HG03439 (cell line): ENCODE data around the gene BAX.

ENCODE experiments used
- ATAC-seq: cut with Tn5 transposase; IDR thresholded peaks from one replicate; pipeline ENCODE4 v1.9.1; 2021; ENCODE audit warnings: mild to moderate bottlenecking, moderate library complexity; ENCODE audit not compliant: unreplicated experiment

The BAX gene

GRCh38 chr19:48977061-48977460 lies 22.4 kb downstream of the BAX start:
- ATAC-seq = no peak

GRCh38 chr19:48982280-48982679 lies 27.6 kb downstream of the BAX start:
- ATAC-seq = no peak

- ATAC-seq = no peak
These were observed 31.0 kb downstream of the BAX start for GRCh38 chr19:48985711-48986110.

- ATAC-seq = no peak
These were observed 31.5 kb downstream of the BAX start for GRCh38 chr19:48986211-48986610.

GRCh38 chr19:48987323-48987722 lies 32.6 kb downstream of the BAX start:
- ATAC-seq = no peak

- ATAC-seq = no peak
These were observed 33.6 kb downstream of the BAX start for GRCh38 chr19:48988286-48988685.

- no peak for ATAC-seq
These were observed 34.2 kb downstream of the BAX start for GRCh38 chr19:48988860-48989259.

GRCh38 chr19:48989701-48990291 lies 35.1 kb downstream of the BAX start:
- no peak for ATAC-seq

- no peak for ATAC-seq
These were observed 35.7 kb downstream of the BAX start for GRCh38 chr19:48990400-48990799.

- no peak for ATAC-seq
These were observed 36.4 kb downstream of the BAX start for GRCh38 chr19:48991011-48991609.

GRCh38 chr19:48991873-48992580 lies 37.4 kb downstream of the BAX start:
- no peak for ATAC-seq

GRCh38 chr19:48992581-48993174 lies 38.0 kb downstream of the BAX start:
- ATAC-seq = peak; percentile 2

- ATAC-seq = peak; percentile 87
These were observed 38.7 kb downstream of the BAX start, which contains the start of the genes GYS1 and RUVBL2 for GRCh38 chr19:48993175-48994034. Gene GYS1 (minus strand): TSS chr19:48993309. CDS start chr19:48993112, 197 bp downstream. Gene RUVBL2 (plus strand): TSS chr19:48993887. CDS start chr19:48993912, 25 bp downstream.

- no peak for ATAC-seq
These were observed 39.3 kb downstream of the BAX start for GRCh38 chr19:48994035-48994386.

- ATAC-seq = no peak
These were observed 43.3 kb downstream of the BAX start for GRCh38 chr19:48997972-48998371.

- no peak for ATAC-seq
These were observed 45.0 kb downstream of the BAX start for GRCh38 chr19:48999481-49000325.

- no peak for ATAC-seq
These were observed 49.5 kb downstream of the BAX start for GRCh38 chr19:49004133-49004532.

GRCh38 chr19:49004964-49005614 lies 50.4 kb downstream of the BAX start:
- no peak for ATAC-seq

- no peak for ATAC-seq
These were observed 52.2 kb downstream of the BAX start for GRCh38 chr19:49006905-49007304.
